HFFc6 (cell line): ENCODE measurements around the gene RWDD4. TPM values are rescaled to one million over a fixed set of nuclear protein-coding genes. Genes with fewer than 3 reads are reported as not detected.

Experiments
- DNase-seq: peaks from one replicate; pipeline ENCODE4 v3.0.0-alpha.2; 2018
- H3K27ac Mint-ChIP-seq: 2 replicates; pipeline ENCODE4 v1.8.0; 2020; ENCODE audit warnings: mild to moderate bottlenecking, mixed read lengths
- H3K27me3 Mint-ChIP-seq: 2 replicates; pipeline ENCODE4 v1.8.0; 2021; ENCODE audit warnings: mild to moderate bottlenecking, moderate library complexity, mixed read lengths; ENCODE audit not compliant: insufficient read depth
- H3K36me3 Mint-ChIP-seq: 2 replicates; pipeline ENCODE4 v1.8.0; 2021; ENCODE audit warnings: low read depth, mixed read lengths
- H3K4me1 Mint-ChIP-seq: 2 replicates; pipeline ENCODE4 v1.8.0; 2020; ENCODE audit warnings: low read depth, mixed read lengths
- H3K4me3 Mint-ChIP-seq: 2 replicates; pipeline ENCODE4 v1.8.0; 2020; ENCODE audit warnings: mild to moderate bottlenecking, moderate library complexity, mixed read lengths
- H3K9me3 Mint-ChIP-seq: 2 replicates; pipeline ENCODE4 v1.8.0; 2020; ENCODE audit warnings: mild to moderate bottlenecking, mixed read lengths
- CTCF ChIP-seq: fragments of 200-600 bp; sonication (generic); IDR thresholded peaks from 2 replicates; pipeline ENCODE4 v1.5.0; 2021; ENCODE audit warnings: antibody characterized with exemption, mild to moderate bottlenecking
- total RNA-seq, 6 experiments: library from RNA; stranded (reverse); fragmentation: NEBNext Ultra II Directional; extraction: Animal tissue kit (Norgen Biotek cat#: 25700); gene quantifications; 2 replicates in 1 of 6; 3 replicates in 5 of 6; pipeline ENCODE4 v1.2.3, GENCODE V29; 2021

RWDD4 gene
- total RNA-seq, 6 experiments from 2014 or later = 26.3 to 30.9 (median 28.9) TPM

GRCh38 chr4:183691006-183691405 lies 32.0 kb upstream of the RWDD4 start:
- no peak overlapping the region for H3K27ac Mint-ChIP-seq
- TF ChIP-seq CTCF = no peak

GRCh38 chr4:183688216-183688615 lies 29.2 kb upstream of the RWDD4 start:
- Mint-ChIP-seq H3K27ac (no peak overlapping the region), H3K36me3 (peaks cover 9% of the 10 kb centered on the region), H3K4me3 (no peak overlapping the region), H3K4me1 (no peaks in the 10 kb centered on the region), H3K9me3 (no peaks in the 10 kb centered on the region), H3K27me3 (no peaks in the 10 kb centered on the region; the same call in 1 of the 2 replicates)
- TF ChIP-seq CTCF = no peak
- DNase-seq = no peak

More at GRCh38 chr4:183691006-183691405, 32.0 kb upstream of the RWDD4 start:
- no peaks in the 10 kb centered on the region for H3K4me1 Mint-ChIP-seq
- no peaks in the 10 kb centered on the region; the same call in 1 of the 2 replicates for H3K27me3 Mint-ChIP-seq
- no peak overlapping the region for H3K4me3 Mint-ChIP-seq
- no peaks in the 10 kb centered on the region for H3K9me3 Mint-ChIP-seq
- H3K36me3 Mint-ChIP-seq = peaks cover 5% of the 10 kb centered on the region; the same call in 1 of the 2 replicates
- DNase-seq = no peak

- no peaks in the 10 kb centered on the region for H3K9me3 Mint-ChIP-seq
- no peak overlapping the region for H3K27ac Mint-ChIP-seq
- no peak overlapping the region for H3K4me3 Mint-ChIP-seq
- no peaks in the 10 kb centered on the region; the same call in 1 of the 2 replicates for H3K27me3 Mint-ChIP-seq
- no peaks in the 10 kb centered on the region for H3K4me1 Mint-ChIP-seq
- TF ChIP-seq CTCF = no peak
- H3K36me3 Mint-ChIP-seq = peaks cover 4% of the 10 kb centered on the region; the same call in 1 of the 2 replicates
- no peak for DNase-seq
These were observed 27.5 kb upstream of the RWDD4 start for GRCh38 chr4:183686461-183686860.

- no peak for TF ChIP-seq CTCF
- Mint-ChIP-seq H3K4me1 (no peaks in the 10 kb centered on the region), H3K36me3 (peaks cover 4% of the 10 kb centered on the region), H3K27ac (no peak overlapping the region), H3K4me3 (no peak overlapping the region), H3K9me3 (no peaks in the 10 kb centered on the region), H3K27me3 (no peaks in the 10 kb centered on the region)
- no peak for DNase-seq
These were observed 22.1 kb upstream of the RWDD4 start for GRCh38 chr4:183681119-183681518.

- no peak for TF ChIP-seq CTCF
- Mint-ChIP-seq H3K9me3 (no peaks in the 10 kb centered on the region), H3K4me3 (no peak overlapping the region), H3K27ac (no peak overlapping the region), H3K27me3 (no peaks in the 10 kb centered on the region), H3K4me1 (no peaks in the 10 kb centered on the region), H3K36me3 (peaks cover 7% of the 10 kb centered on the region)
- no peak for DNase-seq
These were observed 16.6 kb upstream of the RWDD4 start for GRCh38 chr4:183675625-183676024.

- no peak for TF ChIP-seq CTCF
- no peak overlapping the region for H3K27ac Mint-ChIP-seq
- no peaks in the 10 kb centered on the region for H3K27me3 Mint-ChIP-seq
- H3K4me1 Mint-ChIP-seq = no peaks in the 10 kb centered on the region
- H3K4me3 Mint-ChIP-seq = no peak overlapping the region
- H3K9me3 Mint-ChIP-seq = no peaks in the 10 kb centered on the region
- no peak for DNase-seq
- peaks cover 12% of the 10 kb centered on the region for H3K36me3 Mint-ChIP-seq
These were observed 15.2 kb upstream of the RWDD4 start for GRCh38 chr4:183674153-183674552.
